Measurements from ENCODE around the gene RAB20.

Gene RAB20

GRCh38 chr13:110486061-110486715 is 75.3 kb downstream of the RAB20 start:
- no peak for DNase-seq

- DNase-seq, result no peak
Measured at GRCh38 chr13:110485604-110486003, 75.9 kb downstream of the RAB20 start.

GRCh38 chr13:110484290-110485048 is 77.1 kb downstream of the RAB20 start:
- no peak for DNase-seq

GRCh38 chr13:110483386-110483968 is 78.0 kb downstream of the RAB20 start:
- no peak for DNase-seq

DNA sequence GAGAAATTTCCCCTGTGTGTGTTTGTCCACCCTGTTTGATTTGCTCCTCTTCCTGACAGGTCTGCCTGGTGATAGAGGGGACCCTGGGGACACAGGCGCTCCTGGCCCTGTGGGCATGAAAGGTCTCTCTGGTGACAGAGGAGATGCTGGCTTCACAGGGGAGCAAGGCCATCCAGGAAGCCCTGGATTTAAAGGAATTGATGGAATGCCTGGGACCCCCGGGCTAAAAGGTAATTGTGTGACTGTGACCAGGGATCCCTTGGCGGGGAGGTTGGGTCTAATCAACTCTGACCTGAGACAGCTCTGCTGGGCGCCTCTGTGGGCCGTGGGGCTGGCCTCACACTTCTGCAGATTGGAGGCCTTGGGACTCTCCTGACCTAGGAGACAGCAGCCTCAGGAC is 81.4 kb downstream of the RAB20 start:
- no peak for DNase-seq

- DNase-seq, result no peak
Measured at GRCh38 chr13:110479648-110480047, 81.9 kb downstream of the RAB20 start.

DNA sequence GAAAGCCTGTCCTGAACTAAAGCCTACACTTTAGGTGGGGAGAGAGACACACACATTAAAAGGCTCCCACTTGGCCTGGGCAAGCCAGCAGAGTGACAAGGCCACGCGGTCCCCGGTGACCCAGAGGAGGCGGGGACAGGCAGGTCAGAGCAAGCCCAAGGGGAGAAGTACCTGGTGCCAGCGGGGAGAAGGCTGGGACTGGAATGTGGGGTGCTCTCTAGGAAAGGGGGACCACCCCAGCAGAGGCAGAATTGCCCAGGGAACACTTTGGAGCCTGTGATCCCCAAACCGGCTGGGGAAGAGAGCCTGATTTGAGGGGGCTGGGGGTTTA is 82.3 kb downstream of the RAB20 start:
- no peak for DNase-seq

DNA sequence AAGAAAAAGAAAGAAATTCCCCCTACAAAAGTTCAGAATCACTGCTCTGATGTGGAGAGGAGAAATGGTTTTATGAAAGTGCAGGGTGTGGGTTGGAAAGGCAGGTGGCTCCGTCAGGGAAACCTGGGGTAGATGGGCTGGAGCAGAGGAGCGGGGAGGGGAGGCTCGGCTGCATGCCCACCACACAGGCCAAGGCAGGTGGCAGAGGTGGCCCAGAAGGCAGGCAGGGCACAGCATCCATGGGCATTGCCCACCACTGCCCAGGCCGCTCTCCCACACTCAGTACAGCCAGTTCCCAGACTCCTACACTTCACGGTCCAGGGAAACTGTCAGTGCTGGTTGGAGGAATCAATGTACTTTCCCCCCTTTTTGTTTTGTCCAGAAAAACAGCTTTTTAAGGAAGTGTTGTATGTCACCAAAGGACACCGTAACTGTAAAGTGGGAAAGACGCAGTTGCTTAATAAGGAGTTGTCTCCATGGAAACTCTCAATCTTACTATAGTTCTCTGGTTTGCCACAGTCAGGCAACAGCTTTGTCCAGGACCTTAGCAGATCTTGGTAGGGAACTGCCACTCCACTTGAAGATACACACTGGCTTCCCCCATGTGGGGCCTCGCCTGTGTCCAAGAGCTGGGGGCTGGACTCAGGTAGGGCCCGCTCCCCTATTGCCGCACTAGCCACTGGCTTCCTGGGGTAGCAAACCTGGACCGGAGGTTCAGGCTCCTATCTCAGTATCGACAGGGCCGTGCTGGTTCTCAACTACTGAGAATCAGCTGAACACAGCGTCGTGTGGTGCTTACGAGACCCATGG is 82.9 kb downstream of the RAB20 start:
- no peak for DNase-seq

DNA sequence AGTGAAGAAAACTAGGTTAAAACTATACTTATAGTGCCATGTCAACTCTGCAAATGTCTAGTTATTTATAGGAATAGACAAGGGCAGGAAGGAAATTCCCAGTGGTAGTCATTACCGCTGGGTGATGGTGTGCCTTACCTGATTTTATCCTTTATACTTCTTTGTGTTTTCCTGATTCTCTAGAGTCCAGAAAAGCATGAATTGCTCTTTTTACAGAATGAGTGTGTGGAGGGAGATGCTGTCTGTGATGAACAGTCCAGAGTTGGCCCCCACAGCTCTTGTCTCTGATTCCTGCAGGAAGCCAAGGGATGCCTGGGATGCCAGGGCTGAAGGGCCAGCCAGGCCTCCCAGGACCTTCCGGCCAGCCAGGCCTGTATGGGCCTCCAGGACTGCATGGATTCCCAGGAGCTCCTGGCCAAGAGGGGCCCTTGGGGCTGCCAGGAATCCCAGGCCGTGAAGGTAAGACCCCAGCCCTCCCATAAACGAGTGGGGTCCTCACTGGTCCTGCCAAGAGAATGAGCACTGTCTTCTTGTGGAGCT is 83.7 kb downstream of the RAB20 start:
- DNase-seq, result no peak

DNA sequence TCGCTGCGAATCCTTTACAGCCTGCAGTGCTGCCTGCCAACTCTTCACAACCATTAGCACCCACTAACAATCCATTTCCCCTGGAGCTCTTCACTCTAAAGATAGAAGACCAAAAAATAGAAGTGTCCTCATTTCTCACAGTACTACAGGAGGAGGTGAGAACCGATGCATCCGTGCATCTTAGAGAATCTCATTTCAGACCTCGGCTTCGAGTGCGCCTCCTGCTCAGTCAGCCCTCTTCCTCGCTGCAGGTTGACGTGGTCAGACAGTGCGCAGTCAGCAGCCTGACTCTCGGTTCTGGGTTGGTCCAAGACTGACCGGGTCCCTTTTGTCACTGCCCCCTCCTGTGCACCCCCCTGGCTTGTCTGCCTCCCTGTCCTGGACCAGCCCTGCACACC is 85.3 kb downstream of the RAB20 start:
- no peak for DNase-seq

- DNase-seq, result no peak
Measured at GRCh38 chr13:110475550-110476219, 85.8 kb downstream of the RAB20 start.

DNA sequence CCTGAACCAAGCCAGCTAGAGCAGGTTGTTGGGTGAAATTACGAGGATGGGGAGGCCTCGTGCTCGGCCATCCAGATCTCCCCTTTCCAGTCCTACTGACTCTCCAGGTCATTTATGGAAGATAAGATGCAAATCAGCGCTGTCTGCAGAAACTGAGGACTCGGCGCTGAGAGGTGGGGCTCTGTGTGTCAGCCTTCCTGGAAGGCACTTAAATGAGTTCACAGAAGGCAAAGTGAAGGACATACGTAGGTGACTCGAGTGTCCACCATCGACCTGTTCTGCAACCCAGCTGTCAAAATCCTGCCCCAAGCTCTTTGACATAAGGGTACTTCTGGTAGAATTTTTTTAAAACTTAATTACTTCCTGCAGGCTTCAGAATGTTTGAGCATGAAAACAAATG is 86.4 kb downstream of the RAB20 start:
- DNase-seq, result no peak

- DNase-seq, result no peak
Measured at GRCh38 chr13:110474713-110475112, 86.8 kb downstream of the RAB20 start.
